IPS DF 6.9 (cell line): Measurements from ENCODE around the gene KIT.

Experiments used
- DNase-seq: peaks from one replicate; pipeline ENCODE4 v3.0.0-alpha.2; 2013; ENCODE audit warnings: low read depth, low spot score
- H3K27ac ChIP-seq: one replicate; pipeline ENCODE4 v1.5.1; 2013; ENCODE audit warnings: low read length, control low read depth
- H3K27me3 ChIP-seq: 2 replicates; pipeline ENCODE4 v1.6.1; 2013; ENCODE audit warnings: mild to moderate bottlenecking, low read length; ENCODE audit not compliant: control insufficient read depth, insufficient read depth
- H3K36me3 ChIP-seq: 2 replicates; pipeline ENCODE4 v1.6.1; 2013; ENCODE audit warnings: low read length; ENCODE audit not compliant: control insufficient read depth, insufficient read depth
- H3K4me1 ChIP-seq: 2 replicates; pipeline ENCODE4 v1.6.1; 2013; ENCODE audit warnings: low read length; ENCODE audit not compliant: control insufficient read depth, insufficient read depth
- H3K4me3 ChIP-seq: 2 replicates; pipeline ENCODE4 v1.5.1; 2013; ENCODE audit warnings: mild to moderate bottlenecking, low read length
- H3K9me3 ChIP-seq: 2 replicates; pipeline ENCODE4 v1.6.1; 2013; ENCODE audit warnings: low read length, inconsistent platforms; ENCODE audit not compliant: control insufficient read depth, insufficient read depth
- WGBS: extraction: QIAGEN DNeasy Blood & Tissue Kit; methylation state at CpG from one replicate; pipeline ENCODE4 v1.1.7; 2013; ENCODE audit warnings: mixed read lengths, missing lambda C conversion rate; ENCODE audit not compliant: insufficient read length, insufficient coverage; 5-methylcytosine and 5-hydroxymethylcytosine counted together

Gene KIT

DNA sequence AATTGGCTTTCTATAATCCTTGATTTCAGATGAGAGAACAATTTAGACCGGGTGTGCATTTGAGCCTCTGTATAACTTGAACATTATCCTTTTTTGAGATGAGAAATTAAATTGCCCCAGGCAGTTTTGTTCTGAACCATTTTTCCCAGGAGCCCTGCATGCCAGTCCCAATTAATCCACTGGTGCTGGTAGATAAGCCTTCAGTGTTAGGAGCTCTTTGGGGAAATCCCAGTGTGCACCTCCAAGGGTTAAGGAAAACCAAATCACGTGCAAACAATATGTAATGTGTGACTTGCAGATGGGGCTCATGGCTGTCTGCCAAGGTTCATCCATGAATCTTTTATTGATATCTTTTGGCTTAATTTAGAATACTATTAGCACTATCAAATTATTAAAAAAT lies 43.2 kb downstream of the KIT start:
- no peak overlapping the region for H3K4me3 ChIP-seq
- H3K27me3 ChIP-seq, result no peaks in the 10 kb centered on the region
- no CpG with 5 or more reads among the region's 2 CpGs for WGBS
- H3K27ac ChIP-seq, result no peak overlapping the region
- no peaks in the 10 kb centered on the region for H3K9me3 ChIP-seq
- no peaks in the 10 kb centered on the region for H3K36me3 ChIP-seq
- H3K4me1 ChIP-seq, result no peaks in the 10 kb centered on the region
- no peak for DNase-seq

DNA sequence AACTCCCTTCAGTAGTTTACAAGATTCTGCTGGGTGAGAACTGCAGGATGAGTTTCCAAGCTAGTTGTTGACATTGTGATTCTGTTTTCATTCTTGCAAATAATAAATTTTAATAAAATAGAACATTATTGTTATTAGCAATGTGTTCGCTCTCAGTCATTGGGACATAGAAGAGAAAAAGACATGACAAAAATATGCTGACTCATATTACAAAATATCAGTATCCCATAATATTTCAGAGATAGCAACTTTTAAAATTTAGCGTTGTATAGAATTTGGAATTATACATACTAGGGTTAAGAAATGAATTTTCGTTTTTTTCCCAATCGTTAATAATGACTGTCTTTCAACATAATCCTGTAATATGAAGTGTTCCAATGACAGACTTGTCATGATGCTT lies 45.4 kb downstream of the KIT start:
- Histone ChIP-seq H3K4me1 (no peaks in the 10 kb centered on the region), H3K36me3 (no peaks in the 10 kb centered on the region), H3K4me3 (no peak overlapping the region), H3K9me3 (no peaks in the 10 kb centered on the region), H3K27me3 (no peaks in the 10 kb centered on the region), H3K27ac (no peak overlapping the region)
- WGBS, result no CpG with 5 or more reads among the region's 4 CpGs
- DNase-seq, result no peak

DNA sequence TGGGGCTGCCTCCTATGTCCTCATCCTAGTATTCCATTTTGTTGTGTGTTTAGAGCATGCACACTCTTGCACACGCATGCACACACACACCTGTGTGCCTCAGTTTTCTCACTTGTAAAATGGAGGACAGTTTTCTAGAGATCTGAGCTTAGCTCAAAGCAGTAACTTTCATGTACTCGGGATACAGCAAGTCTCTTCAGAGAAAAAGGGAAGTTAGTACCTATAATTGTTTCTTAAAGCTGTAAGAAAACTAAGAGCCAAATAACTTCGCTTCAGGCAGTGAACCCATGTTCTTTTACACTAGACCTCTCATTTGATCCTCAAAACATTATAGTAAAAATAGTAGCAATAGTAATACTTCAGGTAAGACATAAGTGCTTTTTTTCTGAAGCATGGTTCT lies 49.6 kb downstream of the KIT start:
- WGBS, result no CpG with 5 or more reads among the region's 3 CpGs
- no peaks in the 10 kb centered on the region for H3K9me3 ChIP-seq
- H3K27ac ChIP-seq, result no peak overlapping the region
- no peak overlapping the region for H3K4me3 ChIP-seq
- DNase-seq, result no peak
- no peaks in the 10 kb centered on the region for H3K4me1 ChIP-seq
- H3K27me3 ChIP-seq, result no peaks in the 10 kb centered on the region
- H3K36me3 ChIP-seq, result no peaks in the 10 kb centered on the region

DNA sequence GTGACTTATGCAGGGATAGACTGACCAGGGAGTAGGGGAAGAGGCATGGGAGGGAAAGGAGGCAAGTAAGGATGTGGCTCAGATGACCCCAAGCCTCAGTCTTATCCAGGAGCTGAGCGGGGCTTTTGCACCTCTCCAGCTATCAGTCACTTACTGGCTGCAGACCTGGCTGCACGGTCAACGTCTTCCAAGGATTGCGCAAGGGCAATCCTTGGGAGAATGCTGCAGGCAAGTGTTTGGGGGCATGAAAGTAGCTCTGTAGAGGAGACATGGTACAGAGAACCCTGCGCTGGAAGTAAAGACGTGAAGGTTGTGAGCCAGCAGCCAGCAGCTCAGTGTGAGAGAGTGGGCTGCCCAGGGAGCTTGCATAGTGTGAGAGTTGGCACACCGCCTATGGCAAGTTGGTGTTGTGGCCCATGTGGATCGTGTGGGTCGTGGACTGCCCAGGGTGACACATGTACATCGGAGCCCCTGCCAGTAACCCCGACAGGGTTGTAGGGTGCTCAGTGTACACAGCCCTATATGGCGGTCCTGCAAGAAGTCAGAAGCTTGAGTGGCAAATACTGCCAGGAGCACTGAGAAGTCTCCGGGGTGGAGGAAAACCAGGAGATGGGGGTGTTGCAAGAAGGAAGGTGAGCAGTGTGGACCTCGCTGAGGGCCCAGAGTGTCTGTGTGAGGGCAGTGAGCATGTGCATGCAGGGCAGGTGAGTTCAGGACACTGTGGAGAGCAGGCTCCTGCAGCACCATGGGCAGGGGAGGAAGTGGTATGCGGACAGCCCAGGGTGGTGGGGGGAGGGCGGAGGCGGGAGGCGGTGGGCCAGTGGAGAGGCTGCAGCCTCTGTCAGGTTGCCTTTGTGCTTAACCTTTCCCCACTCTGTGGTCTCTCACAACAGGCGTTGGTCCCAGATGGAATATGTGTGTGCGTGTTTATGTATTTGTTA lies 50.9 kb downstream of the KIT start:
- WGBS, result no CpG with 5 or more reads among the region's 20 CpGs
- Histone ChIP-seq H3K4me1 (no peaks in the 10 kb centered on the region), H3K4me3 (no peak overlapping the region), H3K36me3 (no peaks in the 10 kb centered on the region), H3K27me3 (no peaks in the 10 kb centered on the region), H3K9me3 (no peaks in the 10 kb centered on the region), H3K27ac (no peak overlapping the region)
- DNase-seq, result no peak

DNA sequence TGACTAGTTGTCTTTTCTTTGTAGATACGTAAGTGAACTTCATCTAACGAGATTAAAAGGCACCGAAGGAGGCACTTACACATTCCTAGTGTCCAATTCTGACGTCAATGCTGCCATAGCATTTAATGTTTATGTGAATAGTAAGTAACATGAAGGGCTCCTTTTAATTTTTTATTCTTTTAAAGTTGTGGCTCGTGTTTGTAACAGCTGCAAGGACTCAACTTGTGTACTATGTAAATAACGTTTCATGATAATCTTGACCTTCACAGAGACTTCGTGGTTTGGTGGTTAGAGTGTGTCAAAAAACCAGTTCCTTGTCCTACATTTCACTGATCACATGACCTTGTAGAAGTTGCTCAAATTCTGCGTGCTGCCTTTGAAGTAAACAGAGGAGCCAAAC lies 51.6 kb downstream of the KIT start:
- H3K27me3 ChIP-seq, result no peaks in the 10 kb centered on the region
- H3K36me3 ChIP-seq, result no peaks in the 10 kb centered on the region
- DNase-seq, result no peak
- H3K9me3 ChIP-seq, result no peaks in the 10 kb centered on the region
- WGBS, result no CpG with 5 or more reads among the region's 8 CpGs
- no peak overlapping the region for H3K4me3 ChIP-seq
- H3K4me1 ChIP-seq, result no peaks in the 10 kb centered on the region
- no peak overlapping the region for H3K27ac ChIP-seq

DNA sequence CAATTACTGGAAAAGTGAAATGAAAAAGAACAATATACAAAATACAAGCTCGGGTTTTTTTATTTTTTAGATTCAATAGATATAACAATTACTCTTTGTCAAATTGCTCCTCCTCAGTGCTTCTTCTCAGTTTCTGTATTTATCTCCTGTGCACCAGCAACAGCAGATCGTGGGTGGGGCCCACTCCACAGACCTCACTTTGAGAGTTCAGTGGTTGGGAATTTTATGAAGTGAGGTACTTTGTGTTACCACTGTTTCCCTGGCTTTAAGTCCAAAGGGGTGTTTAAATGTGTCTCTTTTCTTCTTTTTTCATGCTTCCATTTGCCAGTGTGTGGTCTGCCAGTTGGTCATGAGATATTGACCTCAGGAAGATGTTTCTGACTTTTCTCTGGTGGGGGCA lies 54.4 kb downstream of the KIT start:
- WGBS, result no CpG with 5 or more reads among the region's 2 CpGs
- Histone ChIP-seq H3K27ac (no peak overlapping the region), H3K36me3 (no peaks in the 10 kb centered on the region), H3K9me3 (no peaks in the 10 kb centered on the region), H3K4me1 (no peaks in the 10 kb centered on the region), H3K27me3 (no peaks in the 10 kb centered on the region), H3K4me3 (no peak overlapping the region)
- no peak for DNase-seq

DNA sequence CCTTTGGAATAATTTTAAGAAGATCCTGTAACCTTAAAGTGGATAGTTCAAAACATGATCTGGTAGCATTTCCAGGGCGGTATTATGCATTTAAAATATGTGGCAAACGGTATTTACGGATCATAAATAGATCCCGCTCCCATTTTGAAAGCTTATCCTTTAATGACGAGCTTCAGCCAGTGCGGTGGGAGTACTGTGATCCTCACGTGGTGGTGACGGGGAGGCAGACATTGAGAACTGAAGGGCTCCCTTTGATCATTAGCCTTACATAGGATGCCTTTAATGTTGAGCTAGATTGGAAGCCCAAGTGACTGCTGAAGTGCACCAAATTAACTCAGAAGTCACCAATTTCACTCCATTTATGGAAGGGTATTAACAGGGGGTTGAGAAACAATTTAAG lies 56.9 kb downstream of the KIT start:
- Histone ChIP-seq H3K36me3 (no peaks in the 10 kb centered on the region), H3K4me1 (no peaks in the 10 kb centered on the region), H3K27me3 (no peaks in the 10 kb centered on the region), H3K9me3 (no peaks in the 10 kb centered on the region), H3K27ac (no peak overlapping the region), H3K4me3 (no peak overlapping the region)
- no peak for DNase-seq
- WGBS, result no CpG with 5 or more reads among the region's 8 CpGs

DNA sequence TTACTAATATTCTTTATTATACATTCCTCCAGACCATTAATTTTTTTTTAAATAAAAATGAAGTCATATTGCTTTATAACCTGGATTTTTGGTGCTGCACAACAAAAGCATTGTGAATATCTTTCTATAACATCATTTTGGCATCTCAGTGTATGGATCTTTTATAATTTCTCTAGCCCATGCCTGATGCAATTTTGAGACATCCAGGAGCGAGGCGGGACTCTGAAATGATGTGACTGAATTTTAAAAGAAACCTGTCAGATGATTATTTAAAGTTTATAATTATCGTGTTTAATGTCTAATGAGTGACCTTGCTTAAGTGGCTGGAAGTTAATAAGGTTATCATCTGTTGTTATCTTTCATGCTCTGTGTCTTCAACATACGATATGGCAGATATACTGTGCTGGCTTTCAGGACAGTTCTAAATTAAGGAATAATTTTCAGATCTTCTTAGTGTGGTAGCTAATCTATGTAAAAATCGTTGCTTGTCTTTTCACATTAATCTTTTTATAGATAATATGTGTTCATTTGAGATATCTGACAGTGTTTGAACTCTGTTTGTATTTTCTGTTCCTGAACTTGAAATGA lies 58.8 kb downstream of the KIT start:
- Histone ChIP-seq H3K36me3 (no peaks in the 10 kb centered on the region), H3K4me1 (no peaks in the 10 kb centered on the region; the same call in 1 of the 2 replicates), H3K27me3 (no peaks in the 10 kb centered on the region), H3K4me3 (no peak overlapping the region), H3K9me3 (no peaks in the 10 kb centered on the region), H3K27ac (no peak overlapping the region)
- WGBS, result 100% methylated on average over 1 of the region's 5 CpGs
- no peak for DNase-seq

- H3K27me3 ChIP-seq, result no peaks in the 10 kb centered on the region
- no peaks in the 10 kb centered on the region for H3K36me3 ChIP-seq
- no CpG with 5 or more reads among the region's 3 CpGs for WGBS
- H3K9me3 ChIP-seq, result no peaks in the 10 kb centered on the region
- no peak overlapping the region for H3K4me3 ChIP-seq
- no peak overlapping the region for H3K27ac ChIP-seq
- no peak for DNase-seq
- no peaks in the 10 kb centered on the region; the same call in 1 of the 2 replicates for H3K4me1 ChIP-seq
Observed at GRCh38 chr4:54717694-54718093, 59.9 kb downstream of the KIT start.

GRCh38 chr4:54719378-54719777 lies 61.6 kb downstream of the KIT start:
- no peak overlapping the region for H3K27ac ChIP-seq
- no peaks in the 10 kb centered on the region for H3K9me3 ChIP-seq
- no peaks in the 10 kb centered on the region for H3K36me3 ChIP-seq
- no CpG with 5 or more reads among the region's 3 CpGs for WGBS
- no peak for DNase-seq
- H3K4me3 ChIP-seq, result no peak overlapping the region
- no peaks in the 10 kb centered on the region for H3K27me3 ChIP-seq
- no peaks in the 10 kb centered on the region; the same call in 1 of the 2 replicates for H3K4me1 ChIP-seq
